Neural crest cell (in vitro differentiated cells): Measurements from ENCODE around the gene OSER1. TPM values are rescaled to one million over a fixed set of nuclear protein-coding genes. Genes with fewer than 3 reads are reported as not detected.

Source experiments
- DNase-seq: peaks from one replicate; pipeline ENCODE4 v3.0.0; 2021; ENCODE audit warnings: low read depth, mixed read lengths, low spot score
- H3K27ac Mint-ChIP-seq: one replicate; pipeline ENCODE4 v1.8.0; 2021; ENCODE audit warnings: mild to moderate bottlenecking, mixed read lengths; ENCODE audit not compliant: unreplicated experiment
- H3K27me3 Mint-ChIP-seq: 2 replicates; pipeline ENCODE4 v1.8.0; 2021; ENCODE audit warnings: low read depth, mild to moderate bottlenecking, mixed read lengths
- H3K36me3 Mint-ChIP-seq: 2 replicates; pipeline ENCODE4 v1.8.0; 2021; ENCODE audit warnings: low read depth, mild to moderate bottlenecking, mixed read lengths
- H3K4me1 Mint-ChIP-seq: 2 replicates; pipeline ENCODE4 v1.8.0; 2021; ENCODE audit warnings: mixed read lengths
- H3K4me3 Mint-ChIP-seq: one replicate; pipeline ENCODE4 v1.8.0; 2021; ENCODE audit warnings: mild to moderate bottlenecking, mixed read lengths
- H3K9me3 Mint-ChIP-seq: 2 replicates; pipeline ENCODE4 v1.8.0; 2021; ENCODE audit warnings: mixed read lengths
- CTCF ChIP-seq: fragments of 200-600 bp; sonication (generic); conservative IDR thresholded peaks from 2 replicates; pipeline ENCODE4 v1.5.0; 2021; ENCODE audit warnings: antibody characterized with exemption, mild to moderate bottlenecking
- total RNA-seq: library from RNA; stranded (reverse); gene quantifications from 2 replicates; pipeline ENCODE4 v1.2.1, GENCODE V29; 2021

The OSER1 gene
- total RNA-seq, 1 donor from 2014 or later: 26.6 TPM

GRCh38 chr20:44166477-44166876 is 44.1 kb downstream of the OSER1 start:
- no peak for DNase-seq
- H3K9me3 Mint-ChIP-seq: no peaks in the 10 kb centered on the region
- H3K27me3 Mint-ChIP-seq: peaks cover 16% of the 10 kb centered on the region
- H3K36me3 Mint-ChIP-seq: no peaks in the 10 kb centered on the region
- H3K4me1 Mint-ChIP-seq: peaks cover 13% of the 10 kb centered on the region
- no peak for TF ChIP-seq CTCF
- H3K27ac Mint-ChIP-seq: no peak overlapping the region
- H3K4me3 Mint-ChIP-seq: no peak overlapping the region

DNA sequence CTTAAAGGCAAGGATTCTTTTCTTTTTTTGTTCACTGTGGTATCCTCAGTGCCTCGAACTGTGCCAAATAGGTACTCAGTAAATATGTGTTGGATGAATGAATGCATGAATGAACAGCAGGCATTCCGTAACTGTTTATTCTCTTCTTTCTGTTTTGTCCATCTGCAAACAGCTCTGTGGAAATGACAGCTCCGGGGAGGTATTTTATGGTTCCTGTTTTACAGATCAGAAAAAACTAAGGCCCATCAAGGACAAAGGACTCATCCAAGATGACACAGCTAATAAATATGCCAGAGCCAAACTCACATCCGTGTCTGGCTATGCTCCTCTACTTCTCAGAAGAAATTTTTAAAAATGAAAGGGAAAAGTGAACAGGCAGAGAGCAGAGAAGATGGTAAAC is 44.6 kb downstream of the OSER1 start:
- Mint-ChIP-seq H3K27ac (no peak overlapping the region), H3K27me3 (peaks cover 15% of the 10 kb centered on the region), H3K36me3 (no peaks in the 10 kb centered on the region), H3K4me1 (peaks cover 13% of the 10 kb centered on the region), H3K9me3 (no peaks in the 10 kb centered on the region), H3K4me3 (no peak overlapping the region)
- no peak for TF ChIP-seq CTCF
- DNase-seq: no peak

- Mint-ChIP-seq H3K9me3 (peaks cover 7% of the 10 kb centered on the region), H3K4me1 (peaks cover 13% of the 10 kb centered on the region), H3K36me3 (no peaks in the 10 kb centered on the region), H3K27ac (no peak overlapping the region), H3K4me3 (no peak overlapping the region), H3K27me3 (peaks cover 8% of the 10 kb centered on the region)
- TF ChIP-seq CTCF: no peak
- DNase-seq: no peak
Observed at GRCh38 chr20:44160133-44160532, 50.4 kb downstream of the OSER1 start.

DNA sequence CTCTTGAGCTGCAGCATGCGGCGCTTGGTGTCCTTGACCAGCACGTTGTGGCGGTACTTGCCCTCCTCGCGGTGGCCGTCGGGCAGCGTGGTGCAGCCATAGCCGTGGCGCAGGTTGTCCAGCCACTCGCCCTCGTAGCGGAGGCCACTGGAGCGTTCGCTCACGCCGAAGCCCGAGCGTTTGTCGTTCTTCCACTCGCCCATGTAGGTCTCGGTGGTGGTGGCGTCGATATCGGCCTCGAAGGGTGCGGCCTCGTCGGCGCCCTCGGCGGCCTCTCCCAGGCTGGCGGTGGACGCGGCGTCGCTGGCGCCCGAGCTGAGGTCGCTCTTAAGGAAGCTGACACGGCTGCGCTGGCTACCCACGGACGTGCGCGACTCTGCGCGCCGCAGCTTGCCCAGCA is 50.9 kb downstream of the OSER1 start:
- Mint-ChIP-seq H3K36me3 (no peaks in the 10 kb centered on the region), H3K4me1 (peaks cover 13% of the 10 kb centered on the region), H3K4me3 (no peak overlapping the region), H3K27ac (no peak overlapping the region), H3K9me3 (peaks cover 7% of the 10 kb centered on the region), H3K27me3 (peaks cover 8% of the 10 kb centered on the region)
- no peak for DNase-seq
- TF ChIP-seq CTCF: no peak

DNA sequence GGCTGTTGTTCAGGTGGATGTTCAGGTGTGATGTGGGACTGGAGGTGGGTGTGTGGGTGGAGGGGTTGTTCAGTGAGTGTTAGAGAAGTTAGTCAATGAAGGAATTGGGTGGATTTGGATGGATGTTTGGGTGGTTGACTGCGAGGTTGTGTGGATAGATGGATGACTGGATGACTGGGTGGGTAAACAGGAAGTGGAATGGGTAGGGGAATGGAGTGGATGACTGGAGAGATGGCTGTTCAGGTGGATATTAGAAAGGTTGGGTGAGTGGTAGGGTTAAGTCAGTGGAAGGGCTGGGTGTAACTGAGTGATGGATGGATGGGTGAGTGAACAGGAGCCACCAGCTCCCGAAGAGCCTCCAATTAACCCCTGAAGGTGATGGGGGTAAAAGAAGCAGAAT is 51.4 kb downstream of the OSER1 start:
- no peak overlapping the region for H3K27ac Mint-ChIP-seq
- peaks cover 7% of the 10 kb centered on the region for H3K9me3 Mint-ChIP-seq
- H3K36me3 Mint-ChIP-seq: no peaks in the 10 kb centered on the region
- H3K4me3 Mint-ChIP-seq: no peak overlapping the region
- no peak for TF ChIP-seq CTCF
- H3K27me3 Mint-ChIP-seq: peaks cover 6% of the 10 kb centered on the region
- no peak for DNase-seq
- H3K4me1 Mint-ChIP-seq: peaks cover 18% of the 10 kb centered on the region

DNA sequence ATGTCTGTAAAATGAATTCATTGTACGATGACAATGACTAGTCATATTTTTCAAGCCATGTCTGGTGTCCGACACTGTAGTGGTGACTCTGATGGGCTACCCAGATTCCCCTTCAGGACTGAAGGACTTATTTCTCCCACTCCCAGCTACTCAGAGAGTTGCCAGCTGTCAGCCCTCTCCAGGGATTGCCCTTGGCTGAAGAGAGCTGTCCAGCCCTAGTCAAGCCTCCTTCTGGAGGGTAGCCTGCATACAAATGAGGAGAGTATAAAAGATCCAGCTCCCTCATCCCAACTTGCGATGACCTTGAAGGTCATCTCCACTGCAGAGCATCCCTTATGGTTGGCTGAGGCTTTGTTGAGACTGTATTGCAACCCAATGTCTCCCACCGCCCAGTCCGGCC is 53.5 kb downstream of the OSER1 start:
- H3K36me3 Mint-ChIP-seq: no peaks in the 10 kb centered on the region
- no peak for TF ChIP-seq CTCF
- peaks cover 7% of the 10 kb centered on the region for H3K9me3 Mint-ChIP-seq
- no peak overlapping the region for H3K27ac Mint-ChIP-seq
- H3K4me3 Mint-ChIP-seq: no peak overlapping the region
- no peak for DNase-seq
- peaks cover 32% of the 10 kb centered on the region for H3K4me1 Mint-ChIP-seq
- no peaks in the 10 kb centered on the region for H3K27me3 Mint-ChIP-seq
